ENCODE measurements around the gene MTERF4.

The MTERF4 gene

GRCh38 chr2:241134711-241135110 is 32.6 kb upstream of the MTERF4 start:
- no peak for DNase-seq (ENCODE audit: low spot score)
- no peak for TF ChIP-seq CTCF (IDR thresholded peaks at IDR 0.05; ENCODE audit: borderline replicate concordance, control extremely low read depth, extremely low read depth, insufficient read depth, missing control alignments)
- in situ Hi-C loops (cut with MboI; ENCODE audit: low sequenced_read_pairs, unreplicated experiment), result no loop called here

- no peak for DNase-seq (ENCODE audit: low spot score)
- in situ Hi-C loops (cut with MboI; ENCODE audit: low sequenced_read_pairs, unreplicated experiment), result no loop called here
- no peak for TF ChIP-seq CTCF (IDR thresholded peaks at IDR 0.05; ENCODE audit: borderline replicate concordance, control extremely low read depth, extremely low read depth, insufficient read depth, missing control alignments)
Observed at GRCh38 chr2:241133436-241133820, 31.3 kb upstream of the MTERF4 start.

DNA sequence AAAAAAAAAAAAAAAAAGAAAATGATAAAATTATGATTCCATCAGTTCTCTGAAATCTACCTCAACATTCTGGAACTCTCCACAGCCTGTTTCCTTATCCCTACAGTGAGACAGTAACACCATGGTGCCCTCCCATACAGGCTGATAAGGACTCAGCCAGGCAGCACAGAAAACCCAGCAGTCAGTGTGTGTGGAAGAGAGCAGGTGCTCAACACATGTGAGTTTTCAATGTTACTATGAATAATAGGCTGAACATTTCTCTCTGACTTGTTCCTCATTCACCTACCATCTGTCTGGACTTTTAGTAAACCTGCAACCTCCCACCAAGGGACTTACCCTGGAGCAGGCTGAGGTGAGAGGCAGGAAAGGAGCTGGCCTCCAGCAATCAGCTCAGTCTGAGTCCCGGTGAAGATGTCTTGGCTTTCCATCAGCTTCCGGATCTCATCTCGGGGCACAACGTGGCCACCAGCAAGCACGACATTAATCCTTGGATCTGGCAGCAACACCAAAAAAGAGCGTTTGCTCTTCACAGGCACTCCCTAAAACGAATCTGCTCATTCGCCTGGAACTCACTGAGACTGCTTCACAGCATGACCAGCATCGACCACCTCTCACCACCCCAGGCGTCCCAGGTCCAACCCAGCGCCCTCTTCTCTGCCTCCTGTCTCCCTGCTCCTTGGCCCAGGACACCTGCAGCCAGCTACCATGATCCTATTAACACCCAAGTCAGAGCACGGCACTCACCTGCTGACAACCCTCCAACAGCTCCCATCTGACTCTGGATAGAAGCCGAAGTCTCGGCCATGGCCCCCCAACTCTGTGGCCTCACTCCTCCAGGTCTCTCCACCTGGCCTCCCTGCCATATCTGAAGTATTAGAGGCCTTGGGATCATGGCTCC is 30.7 kb upstream of the MTERF4 start:
- no peak for TF ChIP-seq CTCF (IDR thresholded peaks at IDR 0.05; ENCODE audit: borderline replicate concordance, control extremely low read depth, extremely low read depth, insufficient read depth, missing control alignments)
- DNase-seq (ENCODE audit: low spot score), result peak; percentile 74
- in situ Hi-C loops (cut with MboI; ENCODE audit: low sequenced_read_pairs, unreplicated experiment), result no loop called here

- no peak for DNase-seq (ENCODE audit: low spot score)
- no peak for TF ChIP-seq CTCF (IDR thresholded peaks at IDR 0.05; ENCODE audit: borderline replicate concordance, control extremely low read depth, extremely low read depth, insufficient read depth, missing control alignments)
- in situ Hi-C loops (cut with MboI; ENCODE audit: low sequenced_read_pairs, unreplicated experiment), result no loop called here
Observed at GRCh38 chr2:241131531-241131930, 29.4 kb upstream of the MTERF4 start.

- no peak for DNase-seq (ENCODE audit: low spot score)
- TF ChIP-seq CTCF (IDR thresholded peaks at IDR 0.05; ENCODE audit: borderline replicate concordance, control extremely low read depth, extremely low read depth, insufficient read depth, missing control alignments), result no peak
- in situ Hi-C loops (cut with MboI; ENCODE audit: low sequenced_read_pairs, unreplicated experiment), result no loop called here
Observed at GRCh38 chr2:241130316-241130715, 28.2 kb upstream of the MTERF4 start.

- in situ Hi-C loops (cut with MboI; ENCODE audit: low sequenced_read_pairs, unreplicated experiment), result no loop called here
- TF ChIP-seq CTCF (IDR thresholded peaks at IDR 0.05; ENCODE audit: borderline replicate concordance, control extremely low read depth, extremely low read depth, insufficient read depth, missing control alignments), result no peak
- DNase-seq (ENCODE audit: low spot score), result no peak
Observed at GRCh38 chr2:241129086-241129871, 27.2 kb upstream of the MTERF4 start.

Data from GM13976 (cell line).